Ascending aorta (tissue), 2 donors: ENCODE data around the gene KCNQ5. TPM values are rescaled to one million over a fixed set of nuclear protein-coding genes. Genes with fewer than 3 reads are reported as not detected.

ENCODE experiments used
- DNase-seq, 2 donors: peaks; one replicate each; pipeline ENCODE4 v3.0.0-alpha.2; 2019; ENCODE audit warnings: low spot score in 2 of 2
- H3K27ac ChIP-seq, 2 donors: fragments of 200-600 bp; sonication (generic); one replicate each; pipeline ENCODE4 v1.5.1; 2016 to 2017; ENCODE audit warnings: mild to moderate bottlenecking in 1 of 2
- H3K27me3 ChIP-seq: fragments of 200-600 bp; sonication (generic); one replicate; pipeline ENCODE4 v1.5.1; 2017
- H3K36me3 ChIP-seq, 2 donors: fragments of 200-600 bp; sonication (generic); one replicate each; pipeline ENCODE4 v1.5.1; 2016
- H3K4me1 ChIP-seq, 2 donors: fragments of 200-600 bp; sonication (generic); one replicate each; pipeline ENCODE4 v1.5.1; 2016 to 2017; ENCODE audit warnings: mild to moderate bottlenecking in 1 of 2
- H3K4me3 ChIP-seq, 2 donors: fragments of 200-600 bp; sonication (generic); one replicate each; pipeline ENCODE4 v1.5.1; 2016 to 2017; ENCODE audit warnings: mild to moderate bottlenecking in 1 of 2
- H3K9me3 ChIP-seq, 2 donors: fragments of 200-600 bp; sonication (generic); one replicate each; pipeline ENCODE4 v1.5.1; 2016
- intact Hi-C: fragments of 100-400 bp; cut with DNase I; formaldehyde crosslinking; loops from one replicate; pipeline ENCODE4 v1.15.1; 2023
- total RNA-seq: library from RNA; depleted of rRNA; stranded (reverse); fragments of >200 nt; gene quantifications from one replicate; pipeline ENCODE4 v1.1.0, GENCODE V29; 2016
- TF ChIP-seq, protein P1 (sequence below), 3 experiments: fragments of 200-600 bp in 2 of 3; fragments of 450-650 bp in 1 of 3; sonication (generic) in 2 of 3; IDR thresholded peaks; one replicate each; pipeline ENCODE4 v1.5.1; 2016 to 2019; ENCODE audit warnings: antibody characterized with exemption in 3 of 3, mild to moderate bottlenecking in 1 of 3, moderate library complexity in 1 of 3

Gene KCNQ5
- total RNA-seq, 1 donor from 2014 or later: 4.5 TPM

DNA sequence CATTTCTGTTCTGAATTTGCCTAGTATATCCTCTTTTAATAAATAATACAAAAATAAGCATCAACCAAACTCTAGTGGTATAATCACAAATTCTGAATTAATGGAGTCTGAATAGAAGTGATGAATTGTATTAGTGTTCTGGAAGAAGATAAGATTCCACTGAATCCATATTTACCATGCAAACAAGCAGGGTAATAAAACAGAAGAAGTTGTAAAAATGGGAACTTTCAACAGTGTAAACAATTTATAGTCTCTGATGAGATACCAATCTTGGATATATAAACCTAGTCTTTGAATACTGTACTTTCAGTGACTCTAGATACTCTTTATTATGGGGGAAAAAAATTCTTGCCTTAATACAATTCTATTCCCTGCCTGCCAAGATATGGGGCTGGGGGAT is 405.8 kb downstream of the KCNQ5 start:
- Histone ChIP-seq H3K27me3 (no peaks in the 10 kb centered on the region), H3K27ac (no peak overlapping the region), H3K9me3 (no peaks in the 10 kb centered on the region), H3K4me1 (no peaks in the 10 kb centered on the region), H3K36me3 (no peaks in the 10 kb centered on the region), H3K4me3 (no peak overlapping the region)
- DNase-seq: no peak
- TF ChIP-seq, protein P1, sequence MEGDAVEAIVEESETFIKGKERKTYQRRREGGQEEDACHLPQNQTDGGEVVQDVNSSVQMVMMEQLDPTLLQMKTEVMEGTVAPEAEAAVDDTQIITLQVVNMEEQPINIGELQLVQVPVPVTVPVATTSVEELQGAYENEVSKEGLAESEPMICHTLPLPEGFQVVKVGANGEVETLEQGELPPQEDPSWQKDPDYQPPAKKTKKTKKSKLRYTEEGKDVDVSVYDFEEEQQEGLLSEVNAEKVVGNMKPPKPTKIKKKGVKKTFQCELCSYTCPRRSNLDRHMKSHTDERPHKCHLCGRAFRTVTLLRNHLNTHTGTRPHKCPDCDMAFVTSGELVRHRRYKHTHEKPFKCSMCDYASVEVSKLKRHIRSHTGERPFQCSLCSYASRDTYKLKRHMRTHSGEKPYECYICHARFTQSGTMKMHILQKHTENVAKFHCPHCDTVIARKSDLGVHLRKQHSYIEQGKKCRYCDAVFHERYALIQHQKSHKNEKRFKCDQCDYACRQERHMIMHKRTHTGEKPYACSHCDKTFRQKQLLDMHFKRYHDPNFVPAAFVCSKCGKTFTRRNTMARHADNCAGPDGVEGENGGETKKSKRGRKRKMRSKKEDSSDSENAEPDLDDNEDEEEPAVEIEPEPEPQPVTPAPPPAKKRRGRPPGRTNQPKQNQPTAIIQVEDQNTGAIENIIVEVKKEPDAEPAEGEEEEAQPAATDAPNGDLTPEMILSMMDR (IDR thresholded peaks at IDR 0.05): no peak
- intact Hi-C loops: no loop called here

GRCh38 chr6:73028124-73028766 is 406.4 kb downstream of the KCNQ5 start:
- no peak overlapping the region for H3K4me3 ChIP-seq
- no peaks in the 10 kb centered on the region for H3K4me1 ChIP-seq
- no peaks in the 10 kb centered on the region for H3K27me3 ChIP-seq
- no peak overlapping the region for H3K27ac ChIP-seq
- no peak for DNase-seq
- no peaks in the 10 kb centered on the region for H3K36me3 ChIP-seq
- intact Hi-C loops: no loop called here
- no peaks in the 10 kb centered on the region for H3K9me3 ChIP-seq
- TF ChIP-seq, protein P1 (IDR thresholded peaks at IDR 0.05): no peak

DNA sequence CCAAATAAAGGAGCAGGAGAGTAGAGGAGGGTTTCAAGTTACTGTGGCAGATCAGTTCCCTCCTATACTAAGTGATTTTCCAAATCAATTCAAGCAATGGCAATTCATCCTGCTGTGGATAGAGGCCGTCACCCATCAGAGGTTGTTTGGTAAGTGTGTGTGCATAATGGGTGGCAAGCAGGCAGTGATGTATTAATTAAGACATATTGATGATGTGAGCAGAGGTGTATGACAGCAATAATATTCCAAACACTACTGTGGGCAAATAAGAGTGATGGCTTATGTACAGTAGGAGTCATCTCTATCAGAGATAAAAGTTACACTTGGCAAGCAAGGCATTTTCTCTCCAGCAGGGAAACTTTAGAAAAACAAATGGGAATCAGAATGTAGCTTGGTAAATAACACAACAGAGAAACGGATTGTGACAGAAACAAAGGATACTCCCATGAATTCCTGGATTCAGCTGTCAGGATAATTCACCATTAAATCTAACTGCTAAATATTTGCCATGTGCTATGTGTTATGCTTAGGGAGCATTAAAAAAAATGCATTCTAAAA is 407.1 kb downstream of the KCNQ5 start:
- no peak for DNase-seq
- intact Hi-C loops: no loop called here
- H3K4me3 ChIP-seq: no peak overlapping the region
- H3K4me1 ChIP-seq: no peaks in the 10 kb centered on the region
- no peaks in the 10 kb centered on the region for H3K27me3 ChIP-seq
- no peak overlapping the region for H3K27ac ChIP-seq
- TF ChIP-seq, protein P1 (IDR thresholded peaks at IDR 0.05): no peak
- no peaks in the 10 kb centered on the region for H3K36me3 ChIP-seq
- H3K9me3 ChIP-seq: no peaks in the 10 kb centered on the region

DNA sequence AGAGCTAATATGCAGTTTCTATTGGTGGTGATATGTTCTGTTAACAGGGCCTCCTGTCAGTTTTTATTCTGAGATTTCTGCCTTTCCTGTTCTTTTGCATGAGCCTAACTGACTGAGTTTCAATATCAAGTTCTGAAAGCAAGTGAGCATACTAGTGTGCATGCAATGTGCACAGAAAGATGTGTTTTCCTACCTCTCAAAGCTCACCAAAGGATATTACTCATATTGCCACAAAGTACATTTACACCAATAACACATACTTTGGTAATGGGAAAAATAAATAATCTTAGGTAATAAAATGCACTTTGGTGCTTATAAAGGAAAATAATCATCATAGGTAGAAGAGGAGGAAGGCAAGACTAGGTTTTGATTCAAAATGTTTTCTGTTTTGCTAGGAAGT is 408.4 kb downstream of the KCNQ5 start:
- no peak for DNase-seq
- no peaks in the 10 kb centered on the region for H3K36me3 ChIP-seq
- H3K27ac ChIP-seq: no peak overlapping the region
- TF ChIP-seq, protein P1 (IDR thresholded peaks at IDR 0.05): no peak
- no peaks in the 10 kb centered on the region for H3K4me1 ChIP-seq
- H3K9me3 ChIP-seq: no peaks in the 10 kb centered on the region
- H3K27me3 ChIP-seq: no peaks in the 10 kb centered on the region
- H3K4me3 ChIP-seq: no peak overlapping the region
- intact Hi-C loops: no loop called here

GRCh38 chr6:73030791-73031782 is 409.2 kb downstream of the KCNQ5 start:
- H3K9me3 ChIP-seq: no peaks in the 10 kb centered on the region
- H3K27me3 ChIP-seq: no peaks in the 10 kb centered on the region
- TF ChIP-seq, protein P1 (IDR thresholded peaks at IDR 0.05): no peak
- no peaks in the 10 kb centered on the region for H3K36me3 ChIP-seq
- H3K27ac ChIP-seq: no peak overlapping the region
- no peak overlapping the region for H3K4me3 ChIP-seq
- no peaks in the 10 kb centered on the region for H3K4me1 ChIP-seq
- intact Hi-C loops: no loop called here
- DNase-seq: no peak
